HepG2 (cell line): ENCODE measurements around the gene NOL11. TPM values are rescaled to one million over a fixed set of nuclear protein-coding genes. Genes with fewer than 3 reads are reported as not detected.

ENCODE experiments used
- ATAC-seq: fragments of 200-7000 bp; cut with Tn5 transposase; 3 replicates; pipeline ENCODE4 v1.9.1; 2020; ENCODE audit warnings: mild to moderate bottlenecking, moderate library complexity
- BruUV-seq: library from RNA; stranded (reverse); fragments of 400-500 nt; replicated peaks from 2 replicates; lab custom pipeline; 2021; lab: Mats Ljungman, UMichigan
- CTCF ChIA-PET: fragments of 300-600 bp; formaldehyde crosslinking; extraction: SDS; loops from one replicate; lab custom pipeline; 2021; ENCODE audit warnings: low total read pairs, inconsistent platforms, low intra/inter-chr PET ratio; lab: Yijun Ruan, JAX
- POLR2A ChIA-PET: fragments of 350-600 bp; sonication (Branson Sonifier 250); formaldehyde crosslinking; loops from one replicate; lab custom pipeline; 2020; ENCODE audit warnings: antibody characterized with exemption, inconsistent platforms; lab: Yijun Ruan, JAX
- DNase-seq: peaks from one replicate; pipeline ENCODE4 v3.0.0-alpha.2; 2015; ENCODE audit warnings: low spot score
- FAIRE-seq: peaks from 3 replicates; lab custom pipeline; 2011; peaks lifted over from hg19 to GRCh38; lab: Jason Lieb, UNC
- H2AFZ ChIP-seq: one replicate; pipeline ENCODE4 v1.6.1; 2011; ENCODE audit warnings: low read length, inconsistent platforms
- H3K27ac ChIP-seq: fragments of 300-600 bp; 3 replicates; pipeline ENCODE4 v1.8.0; 2011; ENCODE audit warnings: mixed run types, mild to moderate bottlenecking, mixed read lengths, low read length, inconsistent platforms; ENCODE audit not compliant: insufficient read depth; ENCODE audit errors: extremely low read length
- H3K27me3 ChIP-seq, 2 experiments: fragments of 200-600 bp in 1 of 2; 2 replicates in 1 of 2; 3 replicates in 1 of 2; pipeline versions ENCODE4 v1.6.0 to v1.8.0; 2011; ENCODE audit warnings: low read length in 2 of 2, mild to moderate bottlenecking in 2 of 2, moderate library complexity in 2 of 2, inconsistent platforms in 1 of 2; ENCODE audit not compliant: insufficient read depth in 2 of 2, control insufficient read depth in 1 of 2
- H3K36me3 ChIP-seq, 2 experiments: fragments of 200-600 bp in 1 of 2; replicated peaks in 1 of 2; 2 replicates in 1 of 2; 3 replicates in 1 of 2; pipeline versions ENCODE4 v1.5.1 to v1.8.0; 2011; ENCODE audit warnings: low read length in 2 of 2, inconsistent platforms in 1 of 2; ENCODE audit not compliant: insufficient read depth in 2 of 2, control insufficient read depth in 1 of 2
- H3K4me1 ChIP-seq: 2 replicates; pipeline ENCODE4 v1.5.1; 2012; ENCODE audit warnings: low read length, inconsistent platforms; ENCODE audit not compliant: insufficient read depth
- H3K4me2 ChIP-seq: 2 replicates; pipeline ENCODE4 v1.6.0; 2011; ENCODE audit warnings: low read depth, low read length, inconsistent platforms
- H3K4me3 ChIP-seq, 3 experiments: fragments of 200-600 bp in 1 of 3; sonication (generic), shearing (Covaris generic) in 1 of 3; replicated peaks in 1 of 3; 2 replicates each; pipeline ENCODE4 v1.5.1; 2011 to 2016; ENCODE audit warnings: low read length in 3 of 3, inconsistent platforms in 2 of 3, low read depth in 2 of 3, mild to moderate bottlenecking in 2 of 3, control low read depth in 1 of 3, mixed read lengths in 1 of 3; ENCODE audit not compliant: insufficient read depth in 1 of 3
- H3K79me2 ChIP-seq: one replicate; pipeline ENCODE4 v1.6.1; 2011; ENCODE audit warnings: low read length, inconsistent platforms; ENCODE audit not compliant: insufficient read depth
- H3K9ac ChIP-seq: 2 replicates; pipeline ENCODE4 v1.6.0; 2011; ENCODE audit warnings: mild to moderate bottlenecking, low read depth, low read length, inconsistent platforms; ENCODE audit not compliant: insufficient read depth
- H3K9me3 ChIP-seq: 2 replicates; pipeline ENCODE4 v1.5.1; 2012; ENCODE audit warnings: mild to moderate bottlenecking, low read length
- H4K20me1 ChIP-seq: 2 replicates; pipeline ENCODE4 v1.6.0; 2011; ENCODE audit warnings: inconsistent platforms, mild to moderate bottlenecking, low read length, moderate library complexity; ENCODE audit not compliant: insufficient read depth
- DNMT3B ChIP-seq: conservative IDR thresholded peaks from 2 replicates; pipeline ENCODE4 v1.6.1; 2016; ENCODE audit warnings: missing biosample characterization, control low read depth
- HIVEP1 ChIP-seq: sonication (generic); formaldehyde crosslinking; IDR thresholded peaks from 2 replicates; pipeline ENCODE4 v1.4.0; 2020; ENCODE audit warnings: mild to moderate bottlenecking, missing genetic modification reagents
- HMG20A ChIP-seq: IDR thresholded peaks from 2 replicates; pipeline ENCODE4 v1.6.1; 2016; ENCODE audit warnings: borderline replicate concordance
- HNRNPK ChIP-seq: fragments of 200-400 bp; formaldehyde crosslinking; IDR thresholded peaks from 2 replicates; pipeline ENCODE4 v1.6.1; 2018; ENCODE audit warnings: low read length, low read depth, moderate library complexity, mild to moderate bottlenecking; ENCODE audit not compliant: poor library complexity, severe bottlenecking
- MAZ ChIP-seq, 2 experiments: sonication (generic) in 1 of 2; formaldehyde crosslinking in 1 of 2; IDR thresholded peaks; 2 replicates each; pipeline versions ENCODE4 v1.5.0 to v1.6.1; 2012 to 2020; ENCODE audit warnings: low read depth in 2 of 2, mild to moderate bottlenecking in 2 of 2, borderline replicate concordance in 1 of 2, improper control_type of control experiment in 1 of 2, low read length in 1 of 2, missing genetic modification reagents in 1 of 2, moderate library complexity in 1 of 2
- SIN3A ChIP-seq: IDR thresholded peaks from 2 replicates; pipeline ENCODE4 v1.6.1; 2011; ENCODE audit warnings: low read depth, mild to moderate bottlenecking, control low read depth, low read length, borderline replicate concordance
- SMAD3 ChIP-seq: sonication (generic); formaldehyde crosslinking; IDR thresholded peaks from 2 replicates; pipeline ENCODE4 v1.4.0; 2020; ENCODE audit warnings: missing genetic modification reagents
- SOX6 ChIP-seq, 2 experiments: fragments of 450-650 bp in 1 of 2; sonication (generic) in 1 of 2; formaldehyde crosslinking in 1 of 2; IDR thresholded peaks; 2 replicates each; pipeline versions ENCODE4 v1.4.0 to v1.6.1; 2017 to 2020; ENCODE audit warnings: antibody characterized with exemption in 1 of 2, mild to moderate bottlenecking in 1 of 2, missing genetic modification reagents in 1 of 2
- YEATS4 ChIP-seq: sonication (generic); formaldehyde crosslinking; IDR thresholded peaks from 2 replicates; pipeline ENCODE4 v1.4.0; 2020; ENCODE audit warnings: missing genetic modification reagents, borderline replicate concordance
- ZNF460 ChIP-seq: sonication (generic); formaldehyde crosslinking; IDR thresholded peaks from 2 replicates; pipeline ENCODE4 v1.5.1; 2020; ENCODE audit warnings: missing genetic modification reagents, mild to moderate bottlenecking, borderline replicate concordance
- ZNF563 ChIP-seq: sonication (generic); formaldehyde crosslinking; IDR thresholded peaks from 2 replicates; pipeline ENCODE4 v1.8.0; 2022; ENCODE audit warnings: mild to moderate bottlenecking, moderate library complexity, missing genetic modification reagents
- ZNF737 ChIP-seq: sonication (generic); formaldehyde crosslinking; IDR thresholded peaks from 2 replicates; pipeline ENCODE4 v1.5.0; 2020; ENCODE audit warnings: missing genetic modification reagents, mild to moderate bottlenecking, borderline replicate concordance
- WGBS: methylation state at CpG from one replicate; pipeline ENCODE4 v1.1.6; 2017; ENCODE audit warnings: low lambda C conversion rate; 5-methylcytosine and 5-hydroxymethylcytosine counted together
- in situ Hi-C: cut with HindIII; loops from 2 replicates; pipeline ENCODE4 v1.10.0; 2017; ENCODE audit warnings: low pct_unique_long_range_greater_than_20kb; ENCODE audit not compliant: extremely low pct_ligation_motif_present
- intact Hi-C: fragments of 100-400 bp; cut with micrococcal nuclease; formaldehyde crosslinking; loops from one replicate; pipeline ENCODE4 v1.10.0; 2022; ENCODE audit not compliant: unreplicated experiment
- polyA plus RNA-seq, 8 experiments: library from polyadenylated mRNA; depleted of rRNA in 3 of 8; stranded (reverse) in 7 of 8; unstranded in 1 of 8; fragments of >200 nt; fragmentation: Illumina TruSeq in 4 of 8; extraction: Trizol in 4 of 8; gene quantifications; 2 replicates each; pipeline versions ENCODE4 v1.2.1 to v1.2.3, GENCODE V29; 2011 to 2016; ENCODE audit warnings: low read depth in 4 of 8, missing spikeins in 1 of 8, mixed read lengths in 1 of 8; ENCODE audit not compliant: insufficient read depth in 1 of 8
- total RNA-seq, 5 experiments: library from RNA; depleted of rRNA; stranded (reverse); fragments of >200 nt; fragmentation: Illumina TruSeq; extraction: Trizol; gene quantifications; 2 replicates each; pipeline ENCODE4 v1.2.3, GENCODE V29; 2016; ENCODE audit warnings: low read depth in 1 of 5
- TF ChIP-seq, protein P1 (sequence below): sonication (generic); formaldehyde crosslinking; IDR thresholded peaks from 2 replicates; pipeline ENCODE4 v1.8.0; 2022; ENCODE audit warnings: missing genetic modification reagents, low read depth, mild to moderate bottlenecking, borderline replicate concordance
- TF ChIP-seq, protein P2 (sequence below): sonication (generic); formaldehyde crosslinking; IDR thresholded peaks from 2 replicates; pipeline ENCODE4 v1.4.0; 2020; ENCODE audit warnings: mild to moderate bottlenecking, missing genetic modification reagents
- TF ChIP-seq, protein P3 (sequence below): sonication (generic); formaldehyde crosslinking; IDR thresholded peaks from 2 replicates; pipeline ENCODE4; 2020; ENCODE audit warnings: missing genetic modification reagents, mild to moderate bottlenecking, borderline replicate concordance

The NOL11 gene
- total and polyA plus RNA-seq, 2 of the 13 experiments (the other 11 are each of a cell fraction or from before 2014, with no cell fraction given) = 45.8 to 124 TPM

DNA sequence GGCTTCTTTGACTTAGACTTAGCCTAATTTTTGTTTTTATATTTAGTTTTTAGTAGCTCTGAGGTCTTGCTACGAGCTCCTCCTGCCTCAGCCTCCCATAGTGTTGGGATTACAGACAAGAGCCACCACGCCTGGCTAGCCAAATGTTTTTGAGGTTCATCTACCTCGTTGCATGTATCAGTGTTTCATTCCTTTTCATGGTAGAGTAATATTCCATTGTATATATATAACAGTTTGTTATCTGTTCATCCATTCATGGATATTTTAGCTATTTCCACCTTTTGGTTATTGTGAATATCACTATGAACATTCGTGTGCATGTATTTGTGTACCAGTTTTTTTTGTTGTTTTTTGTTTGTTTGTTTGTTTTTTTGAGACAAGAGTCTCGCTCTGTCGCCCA is 12.2 kb downstream of the NOL11 start:
- H3K79me2 ChIP-seq = peaks cover 17% of the 10 kb centered on the region
- TF ChIP-seq ZNF460 (CRISPR knock-in tag) (peak; percentile 7; the same call in 1 of the 2 replicates), SOX6 (IDR thresholded peaks at IDR 0.05) (no peak), SOX6 (CRISPR knock-in tag; IDR thresholded peaks at IDR 0.05) (no peak)
- no peak for FAIRE-seq
- no peaks in the 10 kb centered on the region for H3K27me3 ChIP-seq
- in situ Hi-C loops (no loop called here), intact Hi-C loops (no loop called here)
- no peak overlapping the region for H3K4me2 ChIP-seq
- peaks cover 54% of the 10 kb centered on the region for H3K4me1 ChIP-seq
- no peak overlapping the region for H3K9ac ChIP-seq
- no peak for DNase-seq
- no peak for ATAC-seq
- ChIA-PET CTCF (no interaction called here), POLR2A (interaction anchor here (1.2 kb wide), 1 partner anchor 12 kb away, joined by 5 read pairs; no protein-coding TSS in a partner anchor)
- peaks cover 17 to 73% of the 10 kb centered on the region in 2 experiments for H3K36me3 ChIP-seq
- BruUV-seq = no TSS peak
- 98% methylated on average over 6 of the region's 6 CpGs for WGBS
- H2AFZ ChIP-seq = no peak overlapping the region
- no peaks in the 10 kb centered on the region for H3K9me3 ChIP-seq
- no peak overlapping the region for H3K27ac ChIP-seq
- no peaks in the 10 kb centered on the region for H4K20me1 ChIP-seq
- no peak overlapping the region for H3K4me3 ChIP-seq

DNA sequence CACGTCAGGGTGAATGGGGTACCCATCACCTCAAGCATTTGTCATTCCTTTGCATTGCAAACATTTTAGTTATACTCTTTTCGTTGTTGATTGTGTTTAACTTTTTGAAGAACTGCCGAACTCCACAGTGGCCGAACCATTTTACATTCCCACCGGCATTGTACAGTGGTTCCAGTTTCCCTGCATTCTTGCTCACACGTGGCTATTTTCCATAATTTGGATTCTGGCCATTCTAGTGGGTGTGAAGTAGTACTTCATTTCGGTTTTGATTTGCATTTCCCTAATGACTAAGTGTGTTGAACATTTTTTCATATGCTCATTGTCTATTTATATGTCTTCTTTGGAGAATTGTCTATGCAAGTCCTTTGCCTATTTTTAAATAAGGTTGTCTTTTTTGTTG is 13.0 kb downstream of the NOL11 start:
- no peak for ATAC-seq
- WGBS = 82% methylated on average over 7 of the region's 7 CpGs
- H2AFZ ChIP-seq = no peak overlapping the region
- no peak overlapping the region for H3K4me2 ChIP-seq
- BruUV-seq = no TSS peak
- no peak overlapping the region for H3K27ac ChIP-seq
- intact Hi-C loops = no loop called here
- no peak for DNase-seq
- FAIRE-seq = no peak
- H3K4me1 ChIP-seq = peaks cover 45% of the 10 kb centered on the region
- H3K79me2 ChIP-seq = peaks cover 18% of the 10 kb centered on the region
- H3K4me3 ChIP-seq = no peak overlapping the region
- peaks cover 15 to 70% of the 10 kb centered on the region in 2 experiments for H3K36me3 ChIP-seq
- H4K20me1 ChIP-seq = no peaks in the 10 kb centered on the region
- ChIA-PET CTCF (no interaction called here), POLR2A (no interaction called here)
- H3K27me3 ChIP-seq = no peaks in the 10 kb centered on the region
- in situ Hi-C loops = no loop called here
- no peak overlapping the region for H3K9ac ChIP-seq
- H3K9me3 ChIP-seq = no peaks in the 10 kb centered on the region
- TF ChIP-seq ZNF737 (CRISPR knock-in tag) (no peak), MAZ (IDR thresholded peaks at IDR 0.05; ENCODE audit: borderline replicate concordance, low read depth, low read length) (no peak), MAZ (CRISPR knock-in tag; IDR thresholded peaks at IDR 0.05; ENCODE audit: low read depth) (no peak), HNRNPK (no peak), ZNF563 (CRISPR knock-in tag) (no peak), YEATS4 (CRISPR knock-in tag) (no peak), SMAD3 (CRISPR knock-in tag) (no peak), DNMT3B (CRISPR knock-in tag) (no peak), HMG20A (CRISPR knock-in tag) (no peak), HIVEP1 (no peak), SIN3A (no peak)
- TF ChIP-seq, protein P1, sequence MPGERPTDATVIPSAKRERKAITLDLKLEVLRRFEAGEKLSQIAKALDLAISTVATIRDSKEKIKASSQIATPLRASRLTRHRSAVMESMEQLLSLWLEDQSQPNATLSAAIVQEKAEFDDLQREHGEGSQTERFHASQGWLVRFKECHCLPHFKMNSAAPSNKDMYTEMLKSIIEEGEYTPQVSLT = no peak
- TF ChIP-seq, protein P2, sequence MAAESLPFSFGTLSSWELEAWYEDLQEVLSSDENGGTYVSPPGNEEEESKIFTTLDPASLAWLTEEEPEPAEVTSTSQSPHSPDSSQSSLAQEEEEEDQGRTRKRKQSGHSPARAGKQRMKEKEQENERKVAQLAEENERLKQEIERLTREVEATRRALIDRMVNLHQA (CRISPR knock-in tag) = no peak
- TF ChIP-seq, protein P3, sequence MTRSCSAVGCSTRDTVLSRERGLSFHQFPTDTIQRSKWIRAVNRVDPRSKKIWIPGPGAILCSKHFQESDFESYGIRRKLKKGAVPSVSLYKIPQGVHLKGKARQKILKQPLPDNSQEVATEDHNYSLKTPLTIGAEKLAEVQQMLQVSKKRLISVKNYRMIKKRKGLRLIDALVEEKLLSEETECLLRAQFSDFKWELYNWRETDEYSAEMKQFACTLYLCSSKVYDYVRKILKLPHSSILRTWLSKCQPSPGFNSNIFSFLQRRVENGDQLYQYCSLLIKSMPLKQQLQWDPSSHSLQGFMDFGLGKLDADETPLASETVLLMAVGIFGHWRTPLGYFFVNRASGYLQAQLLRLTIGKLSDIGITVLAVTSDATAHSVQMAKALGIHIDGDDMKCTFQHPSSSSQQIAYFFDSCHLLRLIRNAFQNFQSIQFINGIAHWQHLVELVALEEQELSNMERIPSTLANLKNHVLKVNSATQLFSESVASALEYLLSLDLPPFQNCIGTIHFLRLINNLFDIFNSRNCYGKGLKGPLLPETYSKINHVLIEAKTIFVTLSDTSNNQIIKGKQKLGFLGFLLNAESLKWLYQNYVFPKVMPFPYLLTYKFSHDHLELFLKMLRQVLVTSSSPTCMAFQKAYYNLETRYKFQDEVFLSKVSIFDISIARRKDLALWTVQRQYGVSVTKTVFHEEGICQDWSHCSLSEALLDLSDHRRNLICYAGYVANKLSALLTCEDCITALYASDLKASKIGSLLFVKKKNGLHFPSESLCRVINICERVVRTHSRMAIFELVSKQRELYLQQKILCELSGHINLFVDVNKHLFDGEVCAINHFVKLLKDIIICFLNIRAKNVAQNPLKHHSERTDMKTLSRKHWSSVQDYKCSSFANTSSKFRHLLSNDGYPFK = no peak
